HEK293T (cell line): ENCODE measurements around the gene CPB2.

Experiments used
- ELF4 ChIP-seq: fragments of 450-650 bp; IDR thresholded peaks from 2 replicates; pipeline ENCODE4 v1.6.1; 2017; ENCODE audit warnings: antibody characterized with exemption
- FOXK2 ChIP-seq: fragments of 450-650 bp; IDR thresholded peaks from 2 replicates; pipeline ENCODE4 v1.6.1; 2016; ENCODE audit warnings: mild to moderate bottlenecking
- FOXM1 ChIP-seq: fragments of 450-650 bp; IDR thresholded peaks from 2 replicates; pipeline ENCODE4 v1.6.1; 2017; ENCODE audit warnings: mild to moderate bottlenecking, borderline replicate concordance
- L3MBTL2 ChIP-seq: fragments of 450-650 bp; conservative IDR thresholded peaks from 2 replicates; pipeline ENCODE4 v1.6.1; 2016; ENCODE audit warnings: mild to moderate bottlenecking
- SP1 ChIP-seq: fragments of 450-650 bp; IDR thresholded peaks from 2 replicates; pipeline ENCODE4 v1.6.1; 2017
- SUZ12 ChIP-seq: fragments of 450-650 bp; IDR thresholded peaks from 2 replicates; pipeline ENCODE4 v1.6.1; 2016; ENCODE audit warnings: mild to moderate bottlenecking

- TF ChIP-seq ELF4, result no peak
- TF ChIP-seq SUZ12, result no peak
- no peak for TF ChIP-seq L3MBTL2
- TF ChIP-seq FOXM1, result no peak
- TF ChIP-seq SP1, result no peak
- TF ChIP-seq FOXK2, result no peak
Observed at GRCh38 chr13:46094478-46094877, 10.4 kb downstream of the CPB2 start.
